ENCODE results near the gene RARB.

The RARB gene

DNA sequence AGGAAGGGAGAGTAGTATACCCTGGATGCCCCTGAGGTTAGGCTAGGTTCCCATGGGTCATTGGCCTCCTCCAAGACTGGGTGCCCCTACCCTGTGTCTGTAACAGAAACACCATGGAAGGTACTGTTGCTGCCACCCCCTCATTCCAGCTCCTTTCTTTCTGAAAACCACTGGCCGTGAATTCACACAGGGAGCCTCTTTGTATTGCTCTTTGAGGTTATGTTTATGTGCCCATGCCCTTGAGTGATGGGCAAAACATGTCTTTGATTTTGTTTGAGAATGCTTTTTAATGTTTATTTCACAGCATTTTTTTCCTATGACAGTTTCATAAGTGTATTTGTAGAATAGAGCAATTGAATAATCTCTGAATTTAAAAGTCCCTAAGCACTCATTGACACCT is 79.7 kb downstream of the RARB start:
- no peak for DNase-seq (ENCODE audit: low read depth in 2 of 2)

DNA sequence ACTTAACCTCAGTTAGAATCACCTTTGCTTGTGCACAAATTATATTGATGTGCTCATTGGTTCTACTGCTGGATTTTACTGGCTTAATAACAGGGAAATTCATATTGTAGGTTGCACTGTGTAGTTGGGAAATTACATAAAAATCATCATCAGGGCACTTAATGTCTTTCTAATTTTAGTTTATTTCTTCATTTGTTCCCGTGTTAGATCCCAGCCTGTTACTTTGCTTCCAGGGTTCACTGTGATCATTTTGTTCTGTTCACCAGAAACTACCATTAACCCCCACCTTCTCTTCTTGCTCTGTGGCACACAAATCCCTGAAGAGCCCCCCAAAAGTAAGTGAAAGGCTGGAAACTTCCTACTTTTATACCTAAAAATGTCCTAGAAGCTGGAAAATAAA is 80.4 kb downstream of the RARB start:
- DNase-seq (ENCODE audit: low read depth in 2 of 2), result no peak

DNA sequence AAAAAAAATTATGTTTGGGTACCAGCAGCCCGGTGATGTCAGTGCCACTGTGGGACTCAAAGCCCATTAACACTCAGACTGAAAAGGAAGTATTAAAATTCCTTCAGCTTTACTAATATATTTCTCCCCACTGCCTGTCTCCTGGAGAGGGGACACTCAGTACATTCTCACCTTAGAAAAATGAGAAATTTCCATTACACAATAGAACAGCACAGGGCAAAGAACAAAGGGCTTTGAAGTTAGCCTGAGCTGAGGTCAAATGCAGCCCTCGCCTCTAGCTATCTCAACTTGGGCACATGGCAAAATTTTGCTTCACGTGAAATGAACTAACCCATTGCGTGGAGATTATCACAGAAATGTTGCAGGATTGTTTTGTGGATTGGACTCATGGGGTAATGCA is 80.8 kb downstream of the RARB start:
- no peak for DNase-seq (ENCODE audit: low read depth in 2 of 2)

DNA sequence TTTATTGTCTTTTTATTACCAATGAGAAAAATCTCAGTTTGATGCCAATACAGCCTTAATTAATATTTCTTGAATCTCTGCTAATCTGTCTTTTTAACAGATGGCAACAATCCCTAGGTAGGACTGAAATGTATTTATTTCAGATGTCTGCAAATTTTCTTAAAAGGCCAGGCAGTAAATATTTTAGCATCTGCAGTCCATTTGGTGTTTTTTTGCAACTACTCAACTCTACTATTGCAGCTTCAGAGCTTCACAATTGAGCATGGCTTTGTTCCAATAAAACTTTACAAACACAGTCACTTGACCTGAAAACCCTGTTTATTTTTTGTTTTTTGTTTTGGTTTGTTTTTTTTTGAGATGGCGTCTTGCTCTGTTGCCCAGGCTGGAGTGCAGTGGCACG is 82.7 kb downstream of the RARB start:
- DNase-seq (ENCODE audit: low read depth in 2 of 2), result no peak

DNA sequence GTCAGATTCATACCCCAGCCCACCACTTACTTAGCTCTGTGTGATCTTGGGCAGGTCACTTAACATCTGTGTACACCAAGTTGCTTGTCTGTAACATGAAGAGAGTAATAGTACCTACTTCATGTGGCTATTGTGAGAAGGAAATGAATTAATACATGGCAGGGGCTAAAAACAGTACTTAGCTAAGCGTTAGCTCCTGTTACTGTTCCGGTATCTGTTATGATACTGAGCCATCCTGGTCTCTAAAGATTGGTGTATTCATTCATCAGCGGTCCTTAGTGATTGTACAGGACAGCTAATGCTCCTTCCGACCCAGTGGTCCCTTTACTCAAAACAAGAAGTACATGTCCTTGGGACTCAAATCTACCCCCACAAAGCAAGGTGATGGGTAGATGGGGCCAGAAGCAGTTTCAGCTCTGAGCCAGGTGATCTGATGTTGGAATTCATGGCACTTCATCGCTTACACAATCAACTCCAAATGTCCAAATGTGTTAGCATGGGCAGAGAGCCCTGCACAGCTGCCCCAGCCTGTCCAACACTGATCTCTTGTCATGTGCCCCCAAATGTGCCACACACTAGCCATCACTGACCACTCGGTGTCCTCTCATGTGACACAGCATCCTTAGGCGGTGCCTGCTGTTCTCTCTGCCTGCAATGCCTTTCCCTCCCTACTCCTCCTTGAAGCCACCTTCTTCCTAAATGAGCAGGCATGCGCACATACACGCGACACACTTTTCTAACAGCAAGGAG is 84.1 kb downstream of the RARB start:
- DNase-seq (ENCODE audit: low read depth in 2 of 2), result no peak

DNA sequence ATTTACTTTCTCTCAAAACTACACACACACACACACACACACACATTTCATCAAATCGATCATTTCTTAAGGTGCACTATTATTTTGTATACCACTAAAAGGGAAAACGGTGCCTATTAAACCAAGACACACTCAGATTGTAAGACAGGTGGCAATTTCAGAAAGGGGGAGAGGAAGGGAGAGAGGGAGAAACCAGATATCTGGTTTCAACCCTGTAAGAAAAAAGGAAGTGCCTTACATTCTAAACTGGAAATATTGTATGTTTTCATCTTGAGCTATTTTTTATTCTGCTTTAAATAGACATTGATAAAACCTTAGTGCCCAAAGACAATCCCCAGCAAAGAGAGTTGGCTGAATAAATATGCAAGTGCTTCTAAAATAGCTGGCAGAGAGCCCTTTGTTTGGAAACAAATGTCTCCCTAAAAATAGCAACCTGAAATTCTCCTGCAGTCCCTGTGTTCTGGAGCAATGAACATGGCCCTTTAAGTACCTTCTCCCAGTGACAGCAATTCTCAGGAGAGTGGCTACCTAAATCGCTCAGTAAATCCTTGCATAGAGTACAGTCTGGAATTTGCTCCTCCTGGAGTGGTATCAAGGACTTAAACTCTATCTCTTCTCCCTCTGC is 85.7 kb downstream of the RARB start:
- DNase-seq (ENCODE audit: low read depth in 2 of 2), result no peak

DNA sequence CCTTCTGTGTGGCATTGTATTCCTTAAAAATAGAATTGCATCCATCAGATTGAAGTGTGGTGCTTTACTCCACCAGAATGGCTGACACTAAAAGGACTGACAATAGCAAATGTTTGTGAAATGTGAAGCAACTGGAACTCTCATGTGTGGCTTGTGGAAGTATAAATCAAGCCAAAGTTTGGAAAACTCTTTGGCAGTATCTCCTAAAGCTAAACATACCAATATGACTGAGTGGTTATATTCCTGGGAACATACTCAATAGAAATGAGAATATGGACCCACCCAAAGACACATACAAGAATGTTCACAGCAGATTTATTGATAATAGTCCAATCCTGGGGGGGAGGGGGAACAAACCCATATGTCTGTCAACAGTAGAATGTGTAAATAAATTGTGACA is 87.1 kb downstream of the RARB start:
- no peak for DNase-seq (ENCODE audit: low read depth in 2 of 2)

DNA sequence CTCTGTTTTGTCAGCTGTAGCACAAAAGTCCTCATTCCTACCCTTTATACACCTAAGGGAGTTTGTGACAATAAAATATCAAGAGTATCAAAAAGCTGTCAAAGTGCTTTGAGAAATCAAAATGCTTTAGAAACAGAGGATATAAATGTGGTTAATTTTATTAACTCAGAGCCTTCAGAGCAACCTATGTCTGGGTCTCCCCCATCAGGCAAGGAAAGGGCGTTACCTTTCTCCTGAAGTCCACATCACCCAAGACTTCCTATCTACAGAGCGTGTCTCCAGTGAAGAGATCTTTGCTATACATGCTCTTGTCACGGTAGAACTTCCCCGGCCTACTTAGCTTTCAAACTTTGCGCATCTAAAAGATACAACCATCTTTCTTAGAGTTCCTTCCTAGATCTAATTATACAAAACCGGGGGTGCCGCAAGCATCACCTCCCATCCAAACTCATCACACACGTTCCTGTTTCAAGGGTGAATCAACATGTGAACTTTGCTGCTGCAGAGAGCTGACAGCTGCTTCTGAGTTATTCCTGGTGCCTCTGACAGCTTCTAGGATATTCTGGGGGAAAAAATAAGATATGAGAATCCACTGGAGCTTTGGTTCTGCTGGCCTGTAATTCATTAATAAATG is 93.0 kb downstream of the RARB start:
- DNase-seq (ENCODE audit: low read depth in 2 of 2), result no peak

DNA sequence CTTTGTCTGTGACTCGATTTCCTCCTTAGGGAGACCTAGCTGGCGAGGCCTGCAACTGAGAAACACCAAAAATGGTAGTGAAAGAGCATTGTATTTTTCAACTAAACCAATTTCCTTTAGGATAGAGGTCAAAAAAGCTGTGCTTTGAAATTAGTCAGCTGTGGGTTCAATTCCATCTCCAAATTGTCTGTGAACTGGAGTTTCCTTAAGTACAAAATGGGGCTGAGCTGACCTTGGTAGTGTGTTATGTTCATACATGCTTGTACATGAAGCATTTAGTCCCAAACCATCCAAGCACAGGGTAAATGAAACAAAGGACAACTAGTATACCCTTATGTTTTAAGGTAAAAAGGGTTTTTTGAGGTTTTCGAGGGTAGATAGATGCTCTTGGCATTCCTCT is 99.3 kb downstream of the RARB start:
- no peak for DNase-seq (ENCODE audit: low read depth in 2 of 2)

DNA sequence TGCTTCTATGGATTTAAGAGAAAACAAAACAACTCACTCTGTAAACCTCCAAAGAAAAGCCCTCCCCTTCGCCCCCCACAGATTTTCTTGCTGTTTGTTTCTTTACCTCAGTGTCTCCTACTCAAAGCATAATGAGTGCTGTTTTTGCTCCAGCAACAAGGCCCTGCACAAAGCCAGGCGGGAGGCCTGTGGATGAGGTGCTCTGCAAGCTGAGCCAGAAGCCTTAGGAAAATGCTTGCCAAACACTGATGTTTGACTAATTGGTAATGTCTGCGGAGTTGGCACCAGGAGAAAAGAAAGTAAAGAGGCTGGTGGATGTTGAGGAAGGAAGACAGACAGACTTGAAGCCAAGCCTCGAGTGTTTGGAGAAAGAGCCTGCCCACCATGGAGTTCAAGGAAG is 99.7 kb downstream of the RARB start:
- DNase-seq (ENCODE audit: low read depth in 2 of 2), result no peak

DNA sequence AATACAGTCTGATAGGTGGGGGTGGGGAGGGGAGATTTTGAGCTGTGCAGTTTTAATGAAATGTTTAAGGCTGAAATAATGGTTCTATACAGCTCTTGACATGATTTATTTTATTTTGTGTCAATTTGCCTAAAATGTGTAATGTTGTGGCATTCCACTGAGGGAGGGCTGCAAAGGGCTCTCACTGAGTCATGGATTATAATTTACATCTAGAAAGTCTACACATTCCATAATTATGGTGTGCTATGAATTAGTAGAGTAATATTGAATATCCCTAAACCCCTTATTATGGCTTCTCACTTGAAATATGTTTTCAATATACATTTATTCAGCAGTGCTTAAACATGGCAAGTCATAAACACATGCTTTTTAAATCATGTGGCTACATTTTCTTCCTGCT is 103.9 kb downstream of the RARB start:
- DNase-seq (ENCODE audit: low read depth in 2 of 2), result no peak

DNA sequence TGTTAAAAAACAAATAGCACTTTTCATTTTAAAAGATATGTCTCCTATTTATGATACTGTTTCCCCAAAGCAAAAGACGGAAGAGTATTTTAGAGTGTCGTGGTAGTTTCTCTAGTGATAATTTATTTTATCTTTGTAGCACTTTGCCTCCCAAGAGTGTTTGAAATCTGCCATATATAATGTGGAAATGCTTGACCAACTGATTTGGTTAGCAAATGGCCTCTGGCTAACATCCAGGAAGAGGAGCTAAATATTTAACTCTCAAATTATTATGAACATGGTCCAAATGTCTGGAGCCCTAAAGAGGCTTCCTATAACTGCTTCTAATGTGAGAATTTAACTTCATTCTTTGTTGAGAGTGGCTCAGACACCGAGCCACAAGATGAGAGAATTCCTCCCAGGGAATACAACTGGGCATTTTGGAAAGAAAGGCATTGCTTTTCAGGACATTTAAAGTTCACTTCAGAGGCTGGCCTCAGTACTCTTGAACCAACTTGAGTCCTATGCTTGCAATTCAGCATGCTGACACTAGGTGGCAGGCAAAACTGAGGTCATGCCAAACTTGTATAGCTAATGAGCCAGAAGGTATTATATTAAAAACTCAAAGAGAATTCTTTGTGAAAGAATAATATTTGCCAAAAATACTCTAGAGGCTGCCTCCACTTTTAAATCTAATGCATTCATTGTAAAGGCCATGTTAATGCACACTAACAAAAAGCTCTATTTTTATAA is 104.5 kb downstream of the RARB start:
- DNase-seq (ENCODE audit: low read depth in 2 of 2), result peak in 1 of 2 experiments; percentile 36

DNA sequence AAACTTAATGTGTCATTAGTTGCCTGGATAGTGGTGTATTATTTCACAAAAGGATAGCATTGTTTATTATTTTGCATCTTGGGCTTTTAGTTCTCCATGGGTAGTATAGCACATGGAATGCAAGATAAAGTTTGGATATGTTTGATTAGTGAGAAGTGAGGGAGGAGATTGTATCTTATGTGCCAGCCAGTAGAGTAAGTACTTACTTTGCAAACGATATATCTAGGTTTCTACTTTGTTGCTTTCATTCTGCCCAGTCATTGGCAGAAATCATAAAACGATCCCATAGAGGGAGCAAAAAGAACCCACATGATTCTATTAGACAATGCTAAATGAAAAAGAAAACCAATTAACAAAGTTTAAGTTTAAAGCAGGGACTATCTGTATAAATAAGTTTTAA is 105.3 kb downstream of the RARB start:
- DNase-seq (ENCODE audit: low read depth in 2 of 2), result no peak

DNA sequence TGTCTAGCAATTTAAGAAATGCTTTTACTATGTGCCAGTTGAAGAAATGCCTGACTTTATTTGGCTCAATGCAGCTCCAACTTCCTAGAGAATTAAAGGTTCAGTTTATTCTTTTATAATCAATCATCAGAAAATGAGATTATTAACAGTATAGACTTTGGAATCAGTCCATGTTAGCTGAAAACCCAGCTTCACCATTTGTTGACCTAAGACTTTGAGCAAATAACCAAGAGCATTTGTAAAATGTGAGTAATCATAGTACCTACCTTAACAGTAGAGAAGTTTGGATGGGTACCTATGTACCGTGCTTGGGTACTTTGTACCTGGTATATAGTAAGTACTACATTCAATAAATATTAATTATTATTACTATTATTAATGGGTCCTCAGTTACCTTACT is 105.9 kb downstream of the RARB start:
- no peak for DNase-seq (ENCODE audit: low read depth in 2 of 2)

DNA sequence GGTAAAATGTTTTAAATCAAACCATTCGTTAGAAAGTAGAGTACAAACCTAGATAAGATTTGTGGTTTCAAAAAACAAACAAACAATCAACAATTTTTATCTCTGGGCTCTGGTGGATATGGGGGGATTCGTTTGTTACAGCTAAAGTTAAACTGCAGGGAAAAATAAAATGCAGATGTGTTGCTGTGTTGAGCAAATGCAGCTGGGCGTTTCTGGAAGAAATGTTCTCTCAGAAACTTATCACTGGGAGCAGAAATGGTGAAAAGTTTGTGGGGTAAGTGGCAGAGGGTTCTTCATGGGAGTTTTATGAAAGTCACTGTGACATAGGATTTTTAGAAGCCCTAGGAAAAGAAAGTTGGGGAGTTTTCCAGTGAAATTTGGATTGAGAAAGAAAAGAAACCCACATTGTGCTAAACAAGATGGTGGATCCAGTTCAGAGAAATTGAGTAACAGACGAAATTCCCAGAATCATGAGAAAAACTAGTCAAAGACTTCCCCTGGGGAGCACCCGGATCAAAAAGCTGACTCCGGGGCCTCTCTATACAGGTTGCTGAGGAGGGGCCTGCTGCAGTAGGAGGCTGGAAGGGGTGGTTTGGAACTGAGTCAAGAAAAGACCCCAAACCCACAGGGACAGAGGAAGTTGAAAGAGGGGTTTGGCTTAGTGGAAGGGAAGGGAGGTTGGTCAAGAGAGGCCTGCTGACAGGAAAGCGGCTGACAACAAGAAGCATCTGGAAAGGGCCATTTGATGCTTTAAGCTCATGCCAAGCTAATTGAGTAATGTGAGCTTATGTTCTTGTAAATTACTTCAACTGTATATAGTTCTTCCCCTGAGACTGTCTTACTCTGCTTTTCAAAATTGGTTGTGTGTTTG is 108.7 kb downstream of the RARB start:
- DNase-seq (ENCODE audit: low read depth in 2 of 2), result no peak

DNA sequence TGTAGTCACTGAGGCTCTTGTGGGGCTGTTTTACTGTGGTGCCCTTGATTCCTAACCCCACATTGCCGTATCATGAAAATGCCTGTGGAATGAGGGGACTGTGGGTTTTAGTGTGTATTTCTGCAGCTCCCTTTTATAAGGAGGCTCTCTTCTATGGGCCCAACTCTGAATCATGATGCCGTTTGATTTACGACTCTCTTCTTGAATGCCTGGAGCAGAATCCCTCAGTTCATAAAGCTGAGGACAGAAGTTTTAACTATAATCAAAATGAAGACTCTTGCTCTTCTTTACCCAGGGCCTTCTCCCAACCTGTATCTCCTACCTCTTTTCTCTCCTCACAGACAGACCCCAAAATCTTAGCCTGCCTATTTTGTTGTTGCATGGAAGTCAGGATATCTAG is 109.5 kb downstream of the RARB start:
- DNase-seq (ENCODE audit: low read depth in 2 of 2), result no peak

DNA sequence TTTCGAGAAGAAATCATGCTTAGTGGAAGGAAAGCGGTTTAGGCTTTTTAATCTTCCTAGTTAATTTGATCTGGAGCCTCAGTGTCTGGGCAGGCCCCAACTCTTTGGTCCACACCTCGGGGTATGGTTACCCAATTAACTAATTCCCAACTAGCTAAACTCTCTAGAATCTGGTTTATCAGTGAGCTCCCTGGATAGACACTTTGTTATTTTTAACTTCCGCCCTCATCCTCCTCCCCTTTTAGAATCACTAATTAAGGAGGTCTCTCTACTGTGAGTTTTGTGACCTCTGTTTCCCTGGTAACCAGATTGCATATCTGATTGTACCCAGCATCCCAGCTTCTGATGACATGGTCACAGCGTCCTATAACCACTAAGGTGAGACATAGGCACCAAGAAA is 112.2 kb downstream of the RARB start:
- no peak for DNase-seq (ENCODE audit: low read depth in 2 of 2)

DNA sequence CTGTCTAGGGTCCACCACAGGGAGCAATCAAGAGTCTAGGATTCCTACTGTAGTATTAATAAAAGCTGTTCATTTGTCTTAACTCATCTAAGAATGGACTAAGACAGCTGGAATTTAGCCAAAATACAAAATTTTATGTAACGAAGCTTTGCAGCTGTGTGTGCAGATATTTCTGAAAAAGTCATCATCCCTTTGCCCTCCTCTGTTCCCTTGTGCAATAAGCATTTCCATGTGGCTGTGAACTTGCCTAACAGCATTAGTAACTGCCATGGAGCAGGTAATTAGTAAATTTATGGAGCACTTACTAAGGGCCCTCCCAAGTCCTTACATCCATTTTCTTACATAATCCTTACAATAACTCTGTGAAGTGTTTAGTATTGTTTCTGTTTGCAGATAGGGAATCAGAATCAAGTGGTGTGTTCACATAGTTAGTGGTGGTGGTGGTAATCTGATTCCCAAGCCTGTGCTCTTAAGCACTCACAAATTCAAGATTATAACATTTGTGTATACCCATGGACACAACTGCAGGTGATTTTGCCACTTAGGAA is 114.5 kb downstream of the RARB start:
- no peak for DNase-seq (ENCODE audit: low read depth in 2 of 2)

DNA sequence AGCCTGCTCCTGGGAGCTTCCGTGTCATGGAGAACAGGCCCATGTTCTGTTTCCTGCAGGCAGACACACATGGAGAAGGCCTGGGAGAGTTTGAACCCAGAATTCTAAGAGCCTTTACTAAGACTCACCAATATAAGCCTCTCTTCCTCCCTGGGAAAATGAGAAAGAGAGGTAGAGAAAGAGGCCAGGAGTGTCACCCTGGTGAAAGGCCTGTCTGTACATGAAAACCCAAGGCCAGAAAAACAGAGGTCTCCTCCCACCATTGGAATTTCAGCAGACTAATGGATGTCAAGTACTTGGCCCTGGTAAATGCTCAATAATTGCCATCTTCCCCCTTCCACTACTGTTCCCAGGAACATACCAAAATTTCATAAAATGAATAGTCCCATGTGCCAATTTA is 119.0 kb downstream of the RARB start:
- DNase-seq (ENCODE audit: low read depth in 2 of 2), result no peak

DNA sequence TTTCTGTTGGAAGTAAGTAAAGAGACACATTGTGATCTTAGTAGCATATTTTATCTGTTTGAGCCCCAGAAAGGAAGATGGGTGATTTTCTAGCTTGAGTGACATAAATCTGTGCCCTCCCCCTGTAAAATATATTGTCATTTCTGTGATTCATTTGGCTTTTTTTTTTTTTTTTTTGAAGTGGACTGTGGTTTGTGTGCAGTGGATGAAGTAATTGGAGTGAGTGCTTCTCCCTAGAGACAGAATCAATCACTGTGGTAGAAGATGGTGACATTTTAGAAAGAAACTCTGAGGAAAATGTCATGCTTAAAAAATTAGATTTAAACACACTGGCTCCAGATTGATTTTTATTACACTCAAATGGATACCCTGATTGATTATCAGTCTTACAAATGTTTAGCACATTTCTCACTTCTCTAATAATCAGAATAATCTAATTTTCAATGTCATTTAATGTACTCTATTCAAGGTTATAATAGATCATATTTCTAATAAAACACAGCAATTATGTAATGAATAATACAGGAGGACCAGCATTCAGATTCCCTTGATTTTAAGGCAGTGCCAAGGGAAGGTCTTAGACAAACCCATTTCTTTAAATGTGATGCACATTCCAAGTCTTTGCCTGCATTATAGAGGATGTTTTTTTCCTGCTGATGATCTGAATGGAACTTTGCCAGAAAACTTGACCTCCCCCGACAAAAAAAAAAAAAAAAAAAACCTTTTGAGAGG is 120.0 kb downstream of the RARB start:
- DNase-seq (ENCODE audit: low read depth in 2 of 2), result no peak

DNA sequence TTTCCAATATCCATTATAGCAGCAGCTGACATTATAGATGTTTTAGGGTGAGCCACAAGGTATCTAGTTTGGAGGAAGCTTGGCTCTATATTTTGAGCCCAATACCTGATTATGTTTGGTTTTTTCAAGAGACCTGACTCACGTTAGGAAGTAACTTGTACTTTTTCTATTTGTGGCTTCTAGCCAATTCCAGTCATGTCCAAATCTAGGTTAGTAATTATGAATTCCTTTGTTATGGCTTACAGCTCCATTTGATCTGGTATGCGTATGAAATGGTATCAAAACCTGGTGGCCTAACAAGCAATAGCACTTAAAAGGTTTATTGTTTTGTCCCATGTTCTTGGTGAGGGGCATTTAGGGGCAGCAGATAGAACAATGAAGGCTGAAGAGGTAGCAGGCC is 120.8 kb downstream of the RARB start:
- no peak for DNase-seq (ENCODE audit: low read depth in 2 of 2)

Data from stimulated activated CD4-positive, alpha-beta T cell treated with anti-CD3 and anti-CD28 coated beads, Interleukin-12 subunit alpha, Interleukin-12 subunit beta, amount 100 ng/mL, for 24 hours (primary cell).